ENCODE results near the gene RAB11FIP3.

RAB11FIP3 gene

DNA sequence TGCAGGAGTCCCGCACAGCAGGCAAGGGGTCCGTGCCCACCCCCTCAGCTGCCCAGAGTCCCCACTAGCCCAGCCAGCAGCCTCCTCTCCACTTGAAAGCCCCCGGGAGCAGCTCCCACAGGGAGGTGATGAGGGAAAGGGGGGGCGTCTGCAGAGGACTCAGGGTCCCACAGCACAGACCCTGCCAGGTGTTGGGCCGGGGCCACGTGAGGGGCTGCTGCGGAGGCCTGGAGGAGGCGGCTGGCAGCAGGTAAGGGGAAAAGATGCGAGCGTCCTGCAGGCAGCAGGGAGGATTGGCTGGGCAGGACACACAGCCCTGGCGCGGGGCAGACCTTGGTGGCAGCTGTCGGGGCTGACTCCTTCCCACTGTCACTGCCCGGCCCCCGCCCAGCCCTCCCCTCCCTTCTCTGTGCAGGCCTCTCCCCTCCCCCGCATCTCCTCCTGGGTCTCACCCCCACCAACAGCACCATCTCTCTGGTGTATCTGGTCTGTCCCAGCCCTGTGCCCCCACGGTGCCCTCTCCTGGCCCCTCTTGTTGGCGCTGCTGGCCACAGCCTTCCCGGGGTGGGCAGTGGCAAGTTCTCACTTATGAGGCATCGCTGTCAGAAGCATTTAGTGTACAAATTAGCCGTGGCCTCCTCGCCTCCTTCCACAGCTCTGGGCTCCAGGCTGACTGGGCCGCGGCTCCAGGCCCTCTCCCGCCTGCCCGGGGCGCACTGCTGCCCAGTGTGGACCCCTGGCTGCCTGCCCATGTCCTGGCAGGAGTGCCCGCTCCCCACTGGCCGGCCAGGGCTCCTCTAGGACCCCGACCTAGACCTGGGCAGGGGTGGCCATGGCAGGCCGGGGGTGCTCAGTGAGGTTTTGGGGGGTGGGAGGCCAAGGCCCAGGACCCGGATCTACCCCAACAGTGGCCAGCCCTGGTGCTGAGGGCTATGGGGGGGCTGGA, 130.4 kb downstream of the RAB11FIP3 start:
- no peak overlapping the region for H3K4me3 ChIP-seq (ENCODE audit: low read depth, low read length)
- no peak for DNase-seq (ENCODE audit: low read depth)
- no peak for TF ChIP-seq CTCF (IDR thresholded peaks at IDR 0.05; ENCODE audit: low read depth, low read length, missing control alignments)

DNA sequence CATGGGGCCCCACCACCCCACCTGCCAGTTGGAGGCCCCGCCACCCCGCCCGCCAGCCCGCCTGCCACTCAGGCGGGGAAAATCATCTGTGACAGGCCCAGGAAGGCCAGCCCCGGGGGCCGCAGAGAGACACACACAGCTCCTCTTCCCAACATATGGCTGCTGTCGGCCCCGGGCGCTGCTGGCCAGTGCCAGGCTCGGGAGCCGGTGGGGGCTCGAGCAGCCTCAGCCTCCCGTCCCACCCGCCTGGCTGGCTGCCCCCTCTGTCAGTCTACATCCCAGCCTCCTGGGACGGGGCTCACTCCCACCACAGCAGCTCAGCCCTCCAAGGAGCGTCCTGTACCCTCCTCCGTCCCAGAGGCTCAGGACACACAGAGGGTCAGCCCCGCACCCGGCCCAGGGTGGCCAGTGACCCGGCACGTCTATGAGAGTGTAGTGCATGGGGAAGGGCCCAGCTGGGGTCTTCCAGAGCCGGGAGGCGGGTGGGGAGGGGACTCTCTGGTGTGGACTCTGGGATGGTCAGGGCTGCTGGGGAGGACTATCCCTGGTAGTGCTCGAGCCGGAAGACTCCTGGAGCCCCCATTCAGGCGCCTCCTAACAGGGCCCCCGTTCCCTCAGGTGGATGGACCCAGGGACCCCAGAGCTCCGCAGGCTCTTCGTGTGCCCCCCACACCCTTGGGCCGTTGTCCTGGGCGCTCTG, 131.2 kb downstream of the RAB11FIP3 start:
- no peak for DNase-seq (ENCODE audit: low read depth)
- no peak for TF ChIP-seq CTCF (IDR thresholded peaks at IDR 0.05; ENCODE audit: low read depth, low read length, missing control alignments)
- H3K4me3 ChIP-seq (ENCODE audit: low read depth, low read length) = no peak overlapping the region

DNA sequence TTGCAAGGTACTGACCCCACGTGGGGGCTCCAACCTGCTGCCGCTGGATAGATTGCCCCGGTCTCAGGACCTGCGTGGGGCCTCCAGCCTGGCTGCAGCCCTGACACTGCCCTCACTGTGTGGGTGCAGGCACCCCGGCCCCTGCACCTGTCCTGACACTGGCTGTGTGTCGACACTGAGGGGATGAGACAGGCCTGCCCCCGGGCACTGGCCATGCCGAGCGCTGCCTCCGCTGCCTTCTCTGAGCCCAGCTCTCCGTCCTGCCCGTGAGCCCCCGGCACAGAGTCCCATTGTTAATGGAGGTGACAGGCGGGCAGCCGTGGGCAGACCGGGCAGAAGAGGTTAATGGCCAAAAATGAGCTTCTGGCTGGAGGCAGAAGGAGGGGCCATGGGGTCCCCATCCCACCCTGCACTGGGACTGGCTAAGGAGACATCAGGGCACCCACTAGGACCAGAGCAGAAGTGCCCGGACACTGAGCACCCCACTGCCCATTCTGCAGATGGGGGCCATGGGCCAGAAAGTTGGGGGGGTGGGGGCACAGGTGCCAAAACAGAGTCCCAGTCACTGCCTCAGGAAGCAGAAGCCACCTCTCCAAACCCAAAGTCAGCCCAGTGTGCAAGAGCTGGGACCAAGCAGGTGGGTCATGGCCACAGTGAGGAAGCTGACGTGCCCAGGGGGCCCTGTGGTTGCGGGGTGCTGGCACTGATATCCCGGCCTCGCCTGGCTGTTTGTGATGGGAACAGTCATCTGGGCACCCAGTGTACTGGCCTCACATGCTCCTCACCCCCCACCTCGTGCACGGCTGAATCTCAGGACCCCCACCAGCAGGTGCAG, 132.2 kb downstream of the RAB11FIP3 start:
- TF ChIP-seq CTCF (IDR thresholded peaks at IDR 0.05; ENCODE audit: low read depth, low read length, missing control alignments) = no peak
- no peak overlapping the region for H3K4me3 ChIP-seq (ENCODE audit: low read depth, low read length)
- DNase-seq (ENCODE audit: low read depth) = no peak

DNA sequence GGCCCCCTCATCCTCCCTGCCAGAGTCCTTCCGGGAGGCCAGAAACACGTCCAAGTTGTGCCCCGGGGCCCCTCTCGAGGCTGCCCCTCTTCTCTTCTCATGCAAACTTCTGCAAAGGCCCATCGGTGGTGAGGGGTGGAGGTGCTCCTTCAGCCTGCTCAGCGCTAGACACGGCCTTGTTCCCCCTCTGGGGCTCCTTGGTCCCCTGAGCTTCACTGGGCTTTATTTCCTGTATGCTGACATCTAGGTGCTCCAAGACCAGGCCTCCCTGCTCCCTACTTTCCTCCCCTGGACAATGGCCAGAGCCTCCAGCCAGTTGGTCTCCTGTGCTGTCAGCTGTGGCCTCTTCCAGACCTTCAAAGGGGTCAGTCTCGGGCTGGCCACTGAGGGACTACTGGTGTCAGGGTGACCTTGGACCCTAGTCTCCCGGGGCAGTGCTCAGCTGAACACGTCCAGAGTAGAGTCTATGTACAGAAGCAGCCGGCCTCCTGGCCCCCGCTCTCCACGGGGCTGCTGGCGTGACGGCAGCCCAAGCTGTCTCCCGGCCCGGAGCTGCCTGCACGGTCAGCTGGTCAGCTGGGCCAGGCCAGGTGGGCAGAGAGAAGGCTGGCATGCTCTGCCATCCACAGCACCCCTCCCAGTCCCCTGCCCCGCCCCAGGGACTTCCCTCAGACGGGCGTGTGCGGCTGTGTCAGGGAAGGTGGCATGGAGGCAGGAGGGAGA, 133.0 kb downstream of the RAB11FIP3 start:
- DNase-seq (ENCODE audit: low read depth) = no peak
- TF ChIP-seq CTCF (IDR thresholded peaks at IDR 0.05; ENCODE audit: low read depth, low read length, missing control alignments) = no peak
- H3K4me3 ChIP-seq (ENCODE audit: low read depth, low read length) = no peak overlapping the region

- no peak for DNase-seq (ENCODE audit: low read depth)
- TF ChIP-seq CTCF (IDR thresholded peaks at IDR 0.05; ENCODE audit: low read depth, low read length, missing control alignments) = no peak
- no peak overlapping the region for H3K4me3 ChIP-seq (ENCODE audit: low read depth, low read length)
These were observed 133.6 kb downstream of the RAB11FIP3 start for GRCh38 chr16:559021-559380.

All from GM12864 (cell line).